Fibroblast of lung (primary cell): ENCODE measurements around the gene COPB1. TPM values are rescaled to one million over a fixed set of nuclear protein-coding genes. Genes with fewer than 3 reads are reported as not detected.

ENCODE experiments used
- DNase-seq, 2 donors: peaks; one replicate each; pipeline versions ENCODE4 v3.0.0 to v3.0.0-alpha.2; 2010; ENCODE audit warnings: low read depth in 2 of 2
- H2AFZ ChIP-seq: 2 replicates; pipeline ENCODE4 v1.5.1; 2012; ENCODE audit warnings: low read length, control low read depth, inconsistent platforms
- H3K27ac ChIP-seq: 2 replicates; pipeline ENCODE4 v1.5.1; 2011; ENCODE audit warnings: low read length, control low read depth; ENCODE audit not compliant: insufficient read depth
- H3K27me3 ChIP-seq: 2 replicates; pipeline ENCODE4 v1.5.1; 2011; ENCODE audit warnings: mild to moderate bottlenecking, low read length; ENCODE audit not compliant: control insufficient read depth, insufficient read depth
- H3K36me3 ChIP-seq: 2 replicates; pipeline ENCODE4 v1.5.1; 2011; ENCODE audit warnings: low read length; ENCODE audit not compliant: control insufficient read depth, insufficient read depth
- H3K4me1 ChIP-seq: 2 replicates; pipeline ENCODE4 v1.5.1; 2011; ENCODE audit warnings: low read length; ENCODE audit not compliant: control insufficient read depth, insufficient read depth; ENCODE audit errors: extremely low read depth
- H3K4me2 ChIP-seq: 2 replicates; pipeline ENCODE4 v1.5.1; 2011; ENCODE audit warnings: low read length, control low read depth; ENCODE audit not compliant: insufficient read depth; ENCODE audit errors: extremely low read depth
- H3K4me3 ChIP-seq, 4 experiments: fragments of 200-600 bp in 1 of 4; sonication (generic) in 1 of 4; replicated peaks in 1 of 4; 2 replicates each; pipeline ENCODE4 v1.5.1; 2011 to 2016; ENCODE audit warnings: low read length in 4 of 4, low read depth in 3 of 4, mild to moderate bottlenecking in 3 of 4, control low read depth in 2 of 4, inconsistent platforms in 1 of 4, mixed read lengths in 1 of 4; ENCODE audit not compliant: insufficient read depth in 1 of 4; ENCODE audit errors: control extremely low read depth in 1 of 4
- H3K79me2 ChIP-seq: 2 replicates; pipeline ENCODE4 v1.5.1; 2012; ENCODE audit warnings: mild to moderate bottlenecking, low read length, inconsistent platforms; ENCODE audit not compliant: control insufficient read depth, insufficient read depth
- H3K9ac ChIP-seq: 2 replicates; pipeline ENCODE4 v1.5.1; 2011; ENCODE audit warnings: mild to moderate bottlenecking, low read length, control low read depth; ENCODE audit not compliant: insufficient read depth
- H3K9me3 ChIP-seq: 2 replicates; pipeline ENCODE4 v1.5.1; 2012; ENCODE audit warnings: low read depth, low read length; ENCODE audit not compliant: control insufficient read depth, insufficient read depth
- H4K20me1 ChIP-seq: 2 replicates; pipeline ENCODE4 v1.5.1; 2011; ENCODE audit warnings: low read length; ENCODE audit not compliant: control insufficient read depth, insufficient read depth; ENCODE audit errors: extremely low read depth
- CTCF ChIP-seq, 2 donors: IDR thresholded peaks in 1 of 2; conservative IDR thresholded peaks in 1 of 2; 1 replicate in 1 of 2; 2 replicates in 1 of 2; pipeline ENCODE4 v1.5.1; 2011 to 2012; ENCODE audit warnings: low read length in 2 of 2, control low read depth in 1 of 2, inconsistent platforms in 1 of 2, low read depth in 1 of 2, mild to moderate bottlenecking in 1 of 2
- EZH2 ChIP-seq: IDR thresholded peaks from 2 replicates; pipeline ENCODE4 v1.5.1; 2012; ENCODE audit warnings: low read length, control low read depth, mild to moderate bottlenecking; ENCODE audit errors: missing control alignments
- polyA plus RNA-seq, 2 donors: library from polyadenylated mRNA; depleted of rRNA in 1 of 2; stranded (reverse) in 1 of 2; unstranded in 1 of 2; fragments of >200 nt; gene quantifications; 2 replicates each; pipeline ENCODE4 v1.2.1, GENCODE V29; 2011 to 2012; ENCODE audit warnings: missing spikeins in 1 of 2
- total RNA-seq: library from RNA; depleted of rRNA; stranded (reverse); fragments of >200 nt; gene quantifications from 2 replicates; pipeline ENCODE4 v1.2.1, GENCODE V29; 2014

Gene COPB1
- total and polyA plus RNA-seq, 2 donors (not counting 1 experiment from before 2014, with no cell fraction given) = 264 to 292 TPM

- Histone ChIP-seq H3K9me3 (no peaks in the 10 kb centered on the region), H3K4me3 (no peak overlapping the region), H2AFZ (no peak overlapping the region), H3K4me1 (no peaks in the 10 kb centered on the region), H3K36me3 (no peaks in the 10 kb centered on the region), H3K9ac (no peak overlapping the region), H4K20me1 (no peaks in the 10 kb centered on the region), H3K27ac (no peak overlapping the region), H3K79me2 (no peaks in the 10 kb centered on the region), H3K27me3 (no peaks in the 10 kb centered on the region), H3K4me2 (no peak overlapping the region)
- no peak for DNase-seq
- TF ChIP-seq EZH2 = no peak
- no peak for TF ChIP-seq CTCF (conservative IDR thresholded peaks at IDR 0.05 in 1 of 2, IDR thresholded peaks at IDR 0.05 in 1 of 2; ENCODE audit: low read depth in 1 of 2, low read length in 2 of 2)
Measured at GRCh38 chr11:14529951-14530350, 30.3 kb upstream of the COPB1 start.

- H3K4me2 ChIP-seq = no peak overlapping the region
- H4K20me1 ChIP-seq = no peaks in the 10 kb centered on the region
- H3K79me2 ChIP-seq = no peaks in the 10 kb centered on the region
- no peak overlapping the region for H3K27ac ChIP-seq
- H3K9ac ChIP-seq = no peak overlapping the region
- no peaks in the 10 kb centered on the region for H3K27me3 ChIP-seq
- DNase-seq = no peak
- H3K4me3 ChIP-seq = no peak overlapping the region
- no peak overlapping the region for H2AFZ ChIP-seq
- no peaks in the 10 kb centered on the region for H3K9me3 ChIP-seq
- no peaks in the 10 kb centered on the region for H3K4me1 ChIP-seq
- no peaks in the 10 kb centered on the region for H3K36me3 ChIP-seq
- TF ChIP-seq EZH2 = no peak
- TF ChIP-seq CTCF (conservative IDR thresholded peaks at IDR 0.05 in 1 of 2, IDR thresholded peaks at IDR 0.05 in 1 of 2; ENCODE audit: low read depth in 1 of 2, low read length in 2 of 2) = no peak
Measured at GRCh38 chr11:14529321-14529720, 29.7 kb upstream of the COPB1 start.

GRCh38 chr11:14522801-14523200 is 23.2 kb upstream of the COPB1 start:
- no peak overlapping the region for H3K27ac ChIP-seq
- H3K79me2 ChIP-seq = peaks cover 21% of the 10 kb centered on the region
- DNase-seq = no peak
- TF ChIP-seq CTCF (conservative IDR thresholded peaks at IDR 0.05 in 1 of 2, IDR thresholded peaks at IDR 0.05 in 1 of 2; ENCODE audit: low read depth in 1 of 2, low read length in 2 of 2) (no peak), EZH2 (no peak)
- H3K9me3 ChIP-seq = no peaks in the 10 kb centered on the region
- H3K27me3 ChIP-seq = no peaks in the 10 kb centered on the region
- H2AFZ ChIP-seq = no peak overlapping the region
- no peaks in the 10 kb centered on the region for H3K36me3 ChIP-seq
- no peaks in the 10 kb centered on the region for H4K20me1 ChIP-seq
- no peak overlapping the region for H3K9ac ChIP-seq
- no peaks in the 10 kb centered on the region for H3K4me1 ChIP-seq
- H3K4me3 ChIP-seq = no peak overlapping the region
- no peak overlapping the region for H3K4me2 ChIP-seq
